Measurements from ENCODE around the gene TEX48.

TEX48 gene

GRCh38 chr9:114666851-114667250 lies 15.1 kb downstream of the TEX48 start:
- DNase-seq (ENCODE audit: low read depth) = no peak

- DNase-seq (ENCODE audit: low read depth) = no peak
Observed at GRCh38 chr9:114666401-114666800, 15.6 kb downstream of the TEX48 start.

- no peak for DNase-seq (ENCODE audit: low read depth)
Observed at GRCh38 chr9:114664181-114664580, 17.8 kb downstream of the TEX48 start.

- peak; percentile 22 for DNase-seq (ENCODE audit: low read depth)
Observed at GRCh38 chr9:114662081-114662989, 19.7 kb downstream of the TEX48 start.

- no peak for DNase-seq (ENCODE audit: low read depth)
Observed at GRCh38 chr9:114657705-114658104, 24.3 kb downstream of the TEX48 start, which contains the start of gene TEX53. Gene TEX53, minus strand, starts transcription at chr9:114657805. Its CDS starts 31 bp downstream, at chr9:114657774.

GRCh38 chr9:114656301-114656700 lies 25.7 kb downstream of the TEX48 start:
- no peak for DNase-seq (ENCODE audit: low read depth)

- DNase-seq (ENCODE audit: low read depth) = no peak
Observed at GRCh38 chr9:114655689-114656088, 26.3 kb downstream of the TEX48 start.

- peak; percentile 55 for DNase-seq (ENCODE audit: low read depth)
Observed at GRCh38 chr9:114653556-114654159, 28.3 kb downstream of the TEX48 start.

GRCh38 chr9:114652776-114653555 lies 29.0 kb downstream of the TEX48 start:
- no peak for DNase-seq (ENCODE audit: low read depth)

- no peak for DNase-seq (ENCODE audit: low read depth)
Observed at GRCh38 chr9:114643896-114644295, 38.1 kb downstream of the TEX48 start.

- no peak for DNase-seq (ENCODE audit: low read depth)
Observed at GRCh38 chr9:114643001-114643400, 39.0 kb downstream of the TEX48 start.

- DNase-seq (ENCODE audit: low read depth) = no peak
Observed at GRCh38 chr9:114641967-114642366, 40.0 kb downstream of the TEX48 start.

GRCh38 chr9:114638404-114638803 lies 43.6 kb downstream of the TEX48 start:
- DNase-seq (ENCODE audit: low read depth) = no peak

- no peak for DNase-seq (ENCODE audit: low read depth)
Observed at GRCh38 chr9:114634387-114634786, 47.6 kb downstream of the TEX48 start.

- no peak for DNase-seq (ENCODE audit: low read depth)
Observed at GRCh38 chr9:114633438-114634089, 48.4 kb downstream of the TEX48 start.

- DNase-seq (ENCODE audit: low read depth) = no peak
Observed at GRCh38 chr9:114631166-114631565, 50.8 kb downstream of the TEX48 start.

- no peak for DNase-seq (ENCODE audit: low read depth)
Observed at GRCh38 chr9:114629563-114630090, 52.4 kb downstream of the TEX48 start.

GRCh38 chr9:114627553-114627952 lies 54.4 kb downstream of the TEX48 start:
- DNase-seq (ENCODE audit: low read depth) = no peak

- no peak for DNase-seq (ENCODE audit: low read depth)
Observed at GRCh38 chr9:114626415-114627020, 55.5 kb downstream of the TEX48 start.

- DNase-seq (ENCODE audit: low read depth) = no peak
Observed at GRCh38 chr9:114624677-114625076, 57.3 kb downstream of the TEX48 start.

- DNase-seq (ENCODE audit: low read depth) = peak; percentile 40
Observed at GRCh38 chr9:114621975-114622609, 59.9 kb downstream of the TEX48 start.
